Fibroblast of skin of right quadriceps (primary cell): ENCODE data around the gene ZNF407.

Experiments
- DNase-seq: peaks from one replicate; pipeline ENCODE4 v3.0.0-alpha.2; 2013

The ZNF407 gene

GRCh38 chr18:74836296-74837139, 238.8 kb downstream of the ZNF407 start:
- peak; percentile 20 for DNase-seq

- DNase-seq, result peak; percentile 54
Measured at GRCh38 chr18:74840492-74841167, 243.0 kb downstream of the ZNF407 start.

DNA sequence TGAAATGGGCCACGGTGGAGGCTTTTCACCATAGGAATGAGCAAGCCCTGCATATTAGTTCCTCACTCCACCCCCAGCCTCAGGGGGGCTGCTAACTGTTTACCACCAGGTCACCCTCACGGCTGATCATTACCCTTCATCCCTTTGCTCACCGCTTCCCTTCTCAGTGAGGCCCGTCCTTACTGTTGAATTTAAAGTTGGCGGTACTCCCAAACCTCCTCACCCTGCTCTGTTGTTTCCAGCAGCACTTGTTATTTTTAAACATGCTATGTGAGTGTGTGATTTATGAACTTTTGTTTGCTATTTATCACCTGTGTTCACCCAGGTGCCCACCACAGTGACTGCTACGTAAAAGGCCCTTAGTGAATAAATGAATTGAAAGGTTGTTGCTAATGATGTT, 243.6 kb downstream of the ZNF407 start:
- no peak for DNase-seq

- DNase-seq, result no peak
Measured at GRCh38 chr18:74849301-74849700, 251.6 kb downstream of the ZNF407 start.

- DNase-seq, result no peak
Measured at GRCh38 chr18:74856434-74856833, 258.8 kb downstream of the ZNF407 start.

- no peak for DNase-seq
Measured at GRCh38 chr18:74856928-74857327, 259.3 kb downstream of the ZNF407 start.

DNA sequence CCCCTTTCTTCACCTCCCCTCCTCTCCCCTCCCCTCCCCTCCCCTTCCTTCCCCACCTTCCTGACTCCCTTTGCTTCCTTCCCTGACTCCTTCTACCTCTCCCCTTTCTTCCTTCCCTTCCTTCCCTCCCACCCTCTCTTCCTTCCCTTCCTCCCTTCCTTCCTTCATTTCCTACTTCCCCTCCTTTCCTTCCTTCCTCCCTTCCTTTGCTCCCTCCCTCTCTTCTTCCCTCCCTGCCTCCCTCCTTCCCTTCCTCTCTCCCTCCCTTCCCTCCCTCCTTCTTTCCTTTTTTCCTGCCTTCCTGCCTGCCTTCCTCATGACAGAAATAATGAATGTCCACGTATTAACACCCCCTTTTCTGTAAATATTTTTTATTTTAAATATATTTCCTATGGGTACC, 260.2 kb downstream of the ZNF407 start:
- DNase-seq, result no peak

GRCh38 chr18:74861154-74861553, 263.5 kb downstream of the ZNF407 start:
- peak; percentile 31 for DNase-seq

GRCh38 chr18:74862094-74862493, 264.4 kb downstream of the ZNF407 start:
- no peak for DNase-seq

GRCh38 chr18:74866577-74866976, 268.9 kb downstream of the ZNF407 start:
- DNase-seq, result no peak

DNA sequence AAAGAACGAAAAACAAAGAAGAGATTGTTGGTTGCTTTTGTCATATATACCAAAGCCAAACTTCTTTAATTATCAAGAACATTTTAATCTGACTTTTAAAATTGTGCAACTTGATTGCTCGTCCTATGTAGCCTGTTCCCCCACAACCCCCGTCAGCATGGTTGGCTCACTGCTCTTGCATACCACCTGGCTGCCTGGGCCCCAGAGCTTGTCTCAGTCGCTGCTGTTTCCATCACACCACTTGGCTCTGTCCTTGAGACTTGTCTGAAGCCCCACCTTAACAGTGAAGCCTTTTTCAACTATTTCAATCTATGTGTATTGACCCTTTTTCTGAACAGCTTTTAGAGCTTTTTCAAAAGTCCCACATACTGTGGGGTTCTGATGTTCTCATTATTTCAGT, 270.8 kb downstream of the ZNF407 start:
- no peak for DNase-seq

- no peak for DNase-seq
Measured at GRCh38 chr18:74869904-74870863, 272.5 kb downstream of the ZNF407 start.

- no peak for DNase-seq
Measured at GRCh38 chr18:74870950-74871349, 273.3 kb downstream of the ZNF407 start.

- no peak for DNase-seq
Measured at GRCh38 chr18:74873629-74874028, 276.0 kb downstream of the ZNF407 start.

GRCh38 chr18:74874351-74874750, 276.7 kb downstream of the ZNF407 start:
- no peak for DNase-seq

GRCh38 chr18:74876630-74877243, 279.1 kb downstream of the ZNF407 start:
- DNase-seq, result no peak

DNA sequence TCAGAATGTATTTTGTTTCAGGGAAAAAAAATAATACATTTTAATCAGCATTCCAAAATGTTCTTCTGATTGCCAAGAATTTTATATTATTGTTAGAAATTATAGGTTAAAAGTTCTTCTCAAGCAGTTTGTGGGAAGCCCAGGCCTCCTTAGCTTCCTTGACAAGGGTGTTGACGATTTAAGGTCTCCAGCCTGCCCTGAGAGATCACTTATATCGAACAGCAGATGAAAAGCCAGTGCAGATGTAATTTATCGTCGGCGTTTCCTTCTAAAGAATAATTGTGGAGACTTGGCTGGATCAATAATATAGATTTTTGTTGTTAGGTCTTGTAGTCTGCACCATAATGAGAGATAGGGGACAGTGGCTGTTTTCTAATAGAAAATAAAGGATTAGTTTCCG, 280.6 kb downstream of the ZNF407 start:
- DNase-seq, result no peak

- no peak for DNase-seq
Measured at GRCh38 chr18:74880706-74881278, 283.1 kb downstream of the ZNF407 start.

- no peak for DNase-seq
Measured at GRCh38 chr18:74892066-74892627, 294.5 kb downstream of the ZNF407 start.

DNA sequence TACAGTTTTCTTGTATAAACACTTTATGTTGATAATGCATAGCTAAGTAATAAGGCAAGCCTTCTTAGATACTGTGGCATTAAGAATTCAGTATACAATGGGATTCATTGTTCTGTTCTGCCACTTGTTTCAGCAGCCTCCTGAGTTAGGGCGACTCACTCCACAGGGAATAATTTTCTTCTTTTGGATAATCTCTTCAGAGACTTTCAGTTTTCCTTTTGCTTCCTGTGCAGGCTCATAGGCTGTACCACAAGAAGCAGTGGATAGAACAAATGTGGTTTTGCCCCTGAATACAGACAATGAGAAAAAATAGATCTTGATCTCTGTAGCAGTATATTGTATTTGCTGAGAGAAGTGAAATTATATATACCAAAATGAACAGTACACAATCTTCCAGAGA, 298.0 kb downstream of the ZNF407 start:
- peak; percentile 29 for DNase-seq

GRCh38 chr18:74896390-74896991, 298.8 kb downstream of the ZNF407 start:
- DNase-seq, result peak; percentile 6
